Activated naive CD4-positive, alpha-beta T cell treated with anti-CD3 and anti-CD28 coated beads, Interleukin-2, amount 50 U/mL, for 24 hours (primary cell): ENCODE data around the gene HOXB3.

Experiments used
- H3K27ac Mint-ChIP-seq: one replicate; pipeline ENCODE4 v1.8.0; 2021; ENCODE audit warnings: mild to moderate bottlenecking, mixed read lengths
- H3K27me3 Mint-ChIP-seq: one replicate; pipeline ENCODE4 v1.8.0; 2021; ENCODE audit warnings: mixed read lengths
- H3K36me3 Mint-ChIP-seq: one replicate; pipeline ENCODE4 v1.8.0; 2021; ENCODE audit warnings: mixed read lengths
- H3K4me1 Mint-ChIP-seq: one replicate; pipeline ENCODE4 v1.8.0; 2021; ENCODE audit warnings: mixed read lengths
- H3K4me3 Mint-ChIP-seq: one replicate; pipeline ENCODE4 v1.8.0; 2021; ENCODE audit warnings: mild to moderate bottlenecking, mixed read lengths
- H3K9me3 Mint-ChIP-seq: one replicate; pipeline ENCODE4 v1.8.0; 2021; ENCODE audit warnings: mixed read lengths

HOXB3 gene

DNA sequence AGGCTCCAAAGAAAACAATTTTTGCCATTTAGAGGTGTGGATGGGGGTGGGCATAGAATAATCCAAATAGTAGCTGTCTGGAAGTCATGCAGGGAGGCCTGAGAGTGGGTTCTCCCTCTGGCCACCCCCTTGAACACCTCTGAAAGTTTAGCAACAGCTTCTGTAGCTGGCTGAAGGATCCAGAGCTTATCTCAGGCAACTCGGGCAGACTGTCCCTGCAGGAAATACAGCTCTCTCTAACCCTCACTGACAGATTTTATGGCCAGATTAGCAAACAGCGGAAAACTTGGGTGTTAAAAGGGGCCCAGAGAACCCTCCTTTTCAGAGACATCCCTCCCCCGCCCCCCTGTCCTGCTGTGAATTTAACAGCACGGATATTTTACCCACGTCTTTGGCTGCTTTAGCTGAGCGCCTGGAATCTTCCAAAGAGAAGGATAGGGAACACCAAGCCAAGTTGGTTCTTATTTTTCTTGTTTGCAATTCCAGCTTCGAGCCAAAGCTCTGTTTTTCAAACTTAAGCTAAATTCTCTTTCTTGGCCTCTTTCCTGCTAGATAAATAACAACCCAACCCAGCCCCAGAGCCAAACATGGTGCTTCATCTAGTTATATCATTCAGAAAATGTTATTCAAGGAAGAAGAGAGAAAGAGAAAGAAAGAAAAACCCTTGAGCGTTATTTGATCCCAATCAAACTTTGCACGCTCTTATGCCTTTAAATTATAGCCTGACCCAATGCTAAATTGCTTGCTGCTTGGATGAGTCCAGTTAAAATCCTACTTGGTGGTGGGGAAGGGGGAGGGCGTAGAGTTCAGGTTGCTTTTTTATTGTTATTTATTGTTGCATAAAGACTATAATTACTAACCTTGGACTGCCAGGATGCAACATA, 42.9 kb downstream of the HOXB3 start:
- peak overlapping the region; percentile 93 for H3K27ac Mint-ChIP-seq

DNA sequence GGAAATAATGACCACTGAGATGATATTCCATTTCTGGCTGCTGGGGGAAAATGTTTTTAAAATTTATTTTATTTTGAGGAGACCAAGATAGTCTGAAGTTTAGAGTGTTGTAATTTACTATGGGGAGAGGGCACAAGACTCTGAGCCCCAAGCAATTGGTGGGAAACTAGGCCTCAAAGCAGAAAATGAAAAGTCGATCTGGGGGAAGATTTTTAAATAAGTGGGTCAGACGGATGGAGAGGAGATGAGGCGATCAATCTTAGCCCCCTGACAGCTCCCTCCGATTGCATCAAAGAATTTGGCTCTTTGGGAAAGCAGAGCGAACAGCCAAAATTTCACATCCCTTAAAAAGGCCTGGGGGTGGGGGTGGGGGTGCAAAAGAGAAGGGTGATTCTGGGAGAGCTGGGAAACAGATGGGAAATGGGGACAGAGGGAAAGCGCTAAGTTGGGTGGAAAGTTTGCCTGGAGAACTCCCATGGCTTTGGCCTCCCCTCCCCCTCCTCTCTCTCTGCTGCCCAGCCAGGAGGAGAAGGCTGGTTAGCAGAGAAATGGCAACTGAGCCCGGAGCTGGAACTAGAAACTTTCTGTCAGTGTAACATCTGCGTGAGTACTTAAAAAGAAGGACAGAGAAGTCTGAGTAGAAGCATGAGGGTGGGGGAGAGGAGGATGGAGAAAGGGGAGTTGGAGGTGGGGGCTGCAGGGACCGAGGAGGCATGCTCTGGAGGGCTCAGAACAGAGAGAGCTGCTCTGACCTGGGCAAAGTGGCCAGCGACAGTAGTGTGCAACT, 43.7 kb downstream of the HOXB3 start:
- Mint-ChIP-seq H3K9me3 (no peaks in the 10 kb centered on the region), H3K27ac (peak overlapping the region; percentile 86), H3K36me3 (peaks cover 1% of the 10 kb centered on the region), H3K4me1 (peaks cover 51% of the 10 kb centered on the region), H3K4me3 (peak overlapping the region; percentile 79), H3K27me3 (peaks cover 1% of the 10 kb centered on the region)

More for the DNA sequence above, 42.9 kb downstream of the HOXB3 start:
- peaks cover 49% of the 10 kb centered on the region for H3K4me1 Mint-ChIP-seq
- H3K36me3 Mint-ChIP-seq, result peaks cover under 1% of the 10 kb centered on the region
- no peaks in the 10 kb centered on the region for H3K9me3 Mint-ChIP-seq
- peaks cover 1% of the 10 kb centered on the region for H3K27me3 Mint-ChIP-seq
- H3K4me3 Mint-ChIP-seq, result peak overlapping the region; percentile 79

DNA sequence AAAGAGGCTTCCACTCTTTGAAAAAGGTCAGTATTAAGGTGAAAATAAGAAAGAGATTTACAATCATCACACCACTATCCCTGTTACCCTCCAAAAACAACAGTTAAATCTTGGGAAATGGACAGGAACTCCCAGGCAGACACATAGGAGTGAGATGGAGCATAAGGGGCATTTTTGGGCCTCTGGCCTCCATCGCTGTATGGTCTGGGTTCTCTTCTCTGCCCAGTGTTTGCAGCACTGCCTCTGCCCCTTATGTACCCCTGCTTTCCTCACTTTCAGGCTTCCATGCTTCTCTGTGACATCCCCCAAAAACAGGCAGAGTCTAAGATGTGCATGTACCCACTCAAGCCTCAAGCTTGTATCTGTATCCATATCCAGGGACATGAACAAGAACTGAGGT, 44.5 kb downstream of the HOXB3 start:
- H3K9me3 Mint-ChIP-seq, result no peaks in the 10 kb centered on the region
- peaks cover 1% of the 10 kb centered on the region for H3K27me3 Mint-ChIP-seq
- peak overlapping the region; percentile 88 for H3K4me3 Mint-ChIP-seq
- peaks cover 1% of the 10 kb centered on the region for H3K36me3 Mint-ChIP-seq
- peak overlapping the region; percentile 86 for H3K27ac Mint-ChIP-seq
- H3K4me1 Mint-ChIP-seq, result peaks cover 55% of the 10 kb centered on the region

DNA sequence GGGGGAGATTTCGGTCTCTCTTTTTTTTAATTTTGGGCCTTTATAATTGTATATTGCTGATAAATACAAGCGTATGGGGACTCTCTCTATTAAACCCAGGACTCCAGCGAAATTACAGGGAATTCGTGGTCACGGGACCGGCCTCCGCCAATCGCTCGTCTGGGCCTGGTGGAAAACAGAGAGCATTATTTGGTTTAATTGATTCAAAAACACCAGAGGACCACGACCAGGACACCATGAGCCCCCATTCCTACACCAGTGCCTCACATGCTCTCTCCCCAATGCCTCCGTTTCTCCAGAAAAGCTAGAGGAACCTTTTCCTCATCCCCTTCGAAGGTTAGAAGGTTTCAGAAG, 45.0 kb downstream of the HOXB3 start, which contains the start of gene HOXB2:
Gene HOXB2, minus strand, starts transcription at position 88 of the 354 bp plus-strand sequence. CDS start 198 bp downstream, outside the sequence.
- Mint-ChIP-seq H3K4me3 (peak within 1 kb of the TSS; percentile 88), H3K27ac (peak within 1 kb of the TSS; percentile 90), H3K4me1 (peaks cover 59% of the 10 kb centered on the region), H3K9me3 (no peaks in the 10 kb centered on the region), H3K27me3 (peaks cover 1% of the 10 kb centered on the region), H3K36me3 (peaks cover 1% of the 10 kb centered on the region)

DNA sequence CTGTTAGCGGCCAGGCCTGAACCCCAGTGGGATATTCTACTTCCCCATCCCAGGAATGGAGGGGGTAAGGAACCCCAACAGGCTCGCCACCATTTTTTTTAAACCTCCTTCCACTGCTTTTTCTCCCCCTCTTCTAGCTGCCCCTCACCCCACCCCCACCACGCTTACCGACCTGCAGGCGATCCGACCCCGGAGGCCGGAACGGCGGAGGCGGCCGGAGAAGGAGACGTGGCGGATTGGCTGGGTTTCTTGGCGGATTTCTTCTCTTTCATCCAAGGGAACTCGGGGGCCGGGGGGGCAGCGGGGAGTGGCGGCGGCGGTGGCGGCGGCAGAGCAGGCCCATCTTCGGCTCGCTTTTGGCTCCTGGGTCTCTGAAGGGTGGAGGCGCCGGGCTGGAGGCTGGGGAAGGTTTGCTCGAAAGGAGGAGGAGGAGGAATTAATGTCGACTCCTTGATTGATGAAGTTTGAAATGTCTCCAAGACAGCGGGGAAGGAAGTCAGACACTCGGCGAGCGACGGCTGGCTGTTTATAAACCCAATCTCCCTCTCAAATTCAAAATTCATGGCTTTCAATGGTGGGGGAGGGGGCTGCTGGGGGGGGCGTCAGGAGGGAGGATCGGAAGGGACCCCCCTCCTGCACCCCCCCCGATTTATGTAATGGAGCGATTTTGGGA, 45.6 kb downstream of the HOXB3 start:
- peak overlapping the region; percentile 90 for H3K27ac Mint-ChIP-seq
- H3K4me1 Mint-ChIP-seq, result peaks cover 63% of the 10 kb centered on the region
- no peaks in the 10 kb centered on the region for H3K9me3 Mint-ChIP-seq
- peak overlapping the region; percentile 88 for H3K4me3 Mint-ChIP-seq
- H3K27me3 Mint-ChIP-seq, result peaks cover 1% of the 10 kb centered on the region
- H3K36me3 Mint-ChIP-seq, result peaks cover 1% of the 10 kb centered on the region

DNA sequence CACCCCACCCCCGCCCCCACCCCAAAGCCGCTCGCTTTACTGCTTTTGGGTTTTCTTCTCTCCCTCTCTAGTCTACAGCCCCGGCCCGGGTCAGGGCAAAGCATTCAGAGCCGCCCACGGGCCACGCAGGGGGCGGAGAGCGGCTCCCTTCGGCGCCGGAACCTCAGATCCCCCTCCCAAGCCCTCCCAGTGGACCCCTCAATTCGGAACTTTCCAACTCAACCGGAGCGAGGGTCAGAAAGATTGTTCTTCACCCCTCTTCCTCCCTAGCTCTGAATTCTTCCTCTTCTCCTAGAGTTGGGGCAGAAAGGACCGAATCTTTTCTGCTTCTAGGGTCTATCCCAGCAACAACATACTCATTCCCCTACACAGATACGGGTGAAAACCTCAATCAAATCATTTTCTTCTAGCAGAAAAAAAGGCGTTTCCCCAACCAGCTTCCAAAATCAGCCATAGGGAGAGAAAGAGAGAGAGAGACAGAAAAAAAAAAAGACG, 46.1 kb downstream of the HOXB3 start:
- H3K9me3 Mint-ChIP-seq, result no peaks in the 10 kb centered on the region
- peak overlapping the region; percentile 90 for H3K27ac Mint-ChIP-seq
- H3K36me3 Mint-ChIP-seq, result peaks cover 1% of the 10 kb centered on the region
- H3K4me3 Mint-ChIP-seq, result peak overlapping the region; percentile 88
- H3K27me3 Mint-ChIP-seq, result peaks cover 1% of the 10 kb centered on the region
- peaks cover 59% of the 10 kb centered on the region for H3K4me1 Mint-ChIP-seq

DNA sequence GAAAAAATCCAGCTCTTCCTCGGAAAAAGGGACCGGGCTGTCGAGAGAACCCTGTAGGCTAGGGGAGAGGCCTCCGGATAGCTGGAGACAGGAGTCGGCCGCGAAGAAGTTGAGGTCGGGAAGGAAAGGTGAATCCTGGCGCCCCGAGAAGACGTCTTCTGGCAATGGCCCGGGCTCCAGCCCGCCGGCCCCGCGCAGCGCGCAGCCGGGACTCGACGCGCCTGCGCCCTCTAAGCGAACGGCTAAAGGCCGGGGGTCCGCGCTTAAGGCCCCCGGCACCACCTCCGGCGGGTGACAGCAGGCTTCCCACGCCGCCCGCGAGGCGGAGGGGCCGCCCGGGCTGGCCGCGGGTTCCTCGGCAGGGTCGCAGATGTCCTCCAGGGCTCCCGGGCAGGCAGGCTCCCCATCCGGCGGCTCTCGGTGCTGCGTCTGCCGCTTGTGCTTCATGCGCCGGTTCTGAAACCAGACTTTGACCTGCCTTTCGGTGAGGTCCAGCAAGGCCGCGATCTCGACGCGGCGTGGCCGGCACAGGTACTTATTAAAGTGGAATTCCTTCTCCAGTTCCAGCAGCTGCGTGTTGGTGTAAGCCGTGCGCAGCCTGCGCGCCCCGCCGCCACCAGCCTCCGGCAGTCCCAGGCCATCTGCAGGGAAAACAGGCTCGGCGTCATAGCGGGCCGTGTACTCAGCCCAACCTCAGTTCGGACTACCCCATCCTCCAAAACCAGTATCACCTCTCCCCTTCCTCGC, 46.8 kb downstream of the HOXB3 start:
- no peaks in the 10 kb centered on the region for H3K9me3 Mint-ChIP-seq
- H3K27ac Mint-ChIP-seq, result peak overlapping the region; percentile 100
- peak overlapping the region; percentile 97 for H3K4me3 Mint-ChIP-seq
- peaks cover 1% of the 10 kb centered on the region for H3K36me3 Mint-ChIP-seq
- H3K27me3 Mint-ChIP-seq, result peaks cover 1% of the 10 kb centered on the region
- H3K4me1 Mint-ChIP-seq, result peaks cover 55% of the 10 kb centered on the region

DNA sequence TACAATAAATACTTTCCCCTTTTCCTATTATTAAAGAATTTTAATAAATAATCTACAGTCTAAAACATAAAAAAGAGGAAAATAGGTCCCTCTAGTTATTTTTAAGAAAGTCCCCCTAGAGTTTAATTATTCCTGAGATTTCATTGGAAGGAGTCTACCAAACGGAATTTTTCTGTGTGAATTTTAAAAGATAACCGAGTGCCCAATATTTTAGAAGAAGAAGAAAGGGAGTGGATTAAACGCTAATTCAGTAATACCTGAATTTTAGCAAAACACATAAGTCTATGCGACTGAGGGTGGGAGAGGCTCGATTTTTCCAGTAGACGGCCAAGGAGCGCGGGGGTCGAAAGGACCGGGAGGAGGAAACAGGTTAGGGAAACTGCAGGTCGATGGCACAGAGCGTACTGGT, 47.3 kb downstream of the HOXB3 start:
- H3K9me3 Mint-ChIP-seq, result no peaks in the 10 kb centered on the region
- H3K4me1 Mint-ChIP-seq, result peaks cover 49% of the 10 kb centered on the region
- H3K27me3 Mint-ChIP-seq, result peaks cover 1% of the 10 kb centered on the region

DNA sequence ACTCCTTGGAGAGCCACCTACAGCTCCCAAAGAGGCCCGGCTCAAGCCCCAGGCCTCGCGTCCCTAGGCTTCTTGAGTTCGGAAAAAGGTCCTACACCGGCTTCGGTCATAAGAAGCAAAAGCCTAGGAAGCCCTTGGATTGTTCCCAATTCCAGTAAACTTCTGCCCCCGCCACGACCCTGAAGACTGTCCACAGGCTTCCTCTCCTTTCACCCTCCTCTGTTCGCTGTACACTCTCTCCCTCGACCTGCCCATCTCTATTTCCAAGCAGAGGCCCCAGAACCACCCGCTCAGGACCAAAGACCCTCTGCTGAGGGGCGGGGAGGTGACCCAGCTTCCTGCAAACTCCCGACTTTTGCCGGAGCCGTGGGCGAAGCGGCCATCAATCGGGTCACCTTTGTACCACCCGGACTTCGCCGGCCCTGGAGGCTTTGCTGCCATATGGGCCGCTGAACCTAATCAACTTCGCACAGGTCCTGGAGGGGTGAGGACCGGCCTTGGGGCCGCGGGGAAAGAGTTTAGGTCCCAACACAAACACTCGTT, 47.9 kb downstream of the HOXB3 start:
- Mint-ChIP-seq H3K4me1 (peaks cover 44% of the 10 kb centered on the region), H3K9me3 (no peaks in the 10 kb centered on the region), H3K27me3 (peaks cover 1% of the 10 kb centered on the region), H3K4me3 (peak overlapping the region; percentile 97), H3K27ac (peak overlapping the region; percentile 100), H3K36me3 (peaks cover 1% of the 10 kb centered on the region)

More for the DNA sequence above, 47.3 kb downstream of the HOXB3 start:
- Mint-ChIP-seq H3K4me3 (peak overlapping the region; percentile 97), H3K36me3 (peaks cover 1% of the 10 kb centered on the region), H3K27ac (peak overlapping the region; percentile 100)

DNA sequence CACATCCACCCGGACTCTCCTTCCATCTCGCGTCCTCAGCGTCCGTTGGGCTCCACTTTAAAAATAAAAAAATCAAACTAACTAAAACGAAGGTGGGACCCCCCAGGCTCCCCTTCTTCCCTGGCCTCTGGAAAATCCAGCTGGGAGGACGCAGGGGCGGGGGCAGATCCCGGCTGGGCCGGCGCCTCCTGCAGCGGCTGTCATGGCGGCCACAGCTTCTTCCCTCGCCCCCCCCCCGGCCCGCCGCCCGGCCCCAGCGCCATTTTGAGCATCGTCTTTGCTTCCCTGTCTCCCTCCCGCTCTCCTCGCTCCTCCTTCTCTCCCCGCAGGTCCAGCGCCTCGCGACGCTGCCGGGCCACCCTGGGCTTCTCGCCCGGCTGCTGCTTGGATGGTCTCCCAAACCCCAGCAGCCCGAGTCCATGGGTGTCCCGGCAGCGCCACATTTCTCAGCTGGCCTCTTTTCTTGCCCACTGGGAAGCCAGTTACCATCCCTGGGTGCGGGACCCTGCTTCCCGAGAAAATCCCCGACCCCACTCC, 48.4 kb downstream of the HOXB3 start:
- Mint-ChIP-seq H3K4me1 (peaks cover 41% of the 10 kb centered on the region), H3K36me3 (peaks cover 1% of the 10 kb centered on the region)

DNA sequence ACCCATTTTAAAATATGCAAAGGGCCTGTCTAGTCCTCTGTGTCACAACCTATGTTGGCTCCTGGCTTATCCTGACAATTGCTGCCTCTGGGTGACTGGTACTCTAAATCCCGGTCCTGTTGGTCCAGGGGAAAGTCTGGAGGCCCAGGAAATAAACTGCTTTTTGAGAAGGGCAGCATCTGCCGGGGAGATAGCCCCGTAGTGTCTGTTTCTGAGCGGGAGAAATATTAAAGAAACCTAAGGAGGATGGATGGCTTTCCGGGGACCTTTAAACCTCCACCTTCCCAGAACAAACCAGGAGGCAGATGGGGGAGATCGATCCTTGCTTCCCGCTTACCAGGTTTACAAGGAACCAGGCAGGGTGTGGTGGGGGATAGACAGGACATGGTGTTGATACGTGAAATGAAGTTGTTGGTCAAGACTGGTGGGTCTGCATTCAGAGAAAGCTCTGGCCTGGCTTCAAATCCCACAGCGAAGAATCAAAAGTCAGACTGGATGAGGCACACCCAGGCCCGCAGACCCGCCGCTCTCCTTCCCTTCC, 48.9 kb downstream of the HOXB3 start:
- peak overlapping the region; percentile 97 for H3K4me3 Mint-ChIP-seq
- H3K27ac Mint-ChIP-seq, result peak overlapping the region; percentile 100
- peaks cover 1% of the 10 kb centered on the region for H3K36me3 Mint-ChIP-seq
- H3K4me1 Mint-ChIP-seq, result peaks cover 35% of the 10 kb centered on the region
- H3K9me3 Mint-ChIP-seq, result no peaks in the 10 kb centered on the region
- peaks cover 1% of the 10 kb centered on the region for H3K27me3 Mint-ChIP-seq

More for the DNA sequence above, 48.4 kb downstream of the HOXB3 start:
- Mint-ChIP-seq H3K9me3 (no peaks in the 10 kb centered on the region), H3K27me3 (peaks cover 1% of the 10 kb centered on the region), H3K4me3 (peak overlapping the region; percentile 97), H3K27ac (peak overlapping the region; percentile 100)

DNA sequence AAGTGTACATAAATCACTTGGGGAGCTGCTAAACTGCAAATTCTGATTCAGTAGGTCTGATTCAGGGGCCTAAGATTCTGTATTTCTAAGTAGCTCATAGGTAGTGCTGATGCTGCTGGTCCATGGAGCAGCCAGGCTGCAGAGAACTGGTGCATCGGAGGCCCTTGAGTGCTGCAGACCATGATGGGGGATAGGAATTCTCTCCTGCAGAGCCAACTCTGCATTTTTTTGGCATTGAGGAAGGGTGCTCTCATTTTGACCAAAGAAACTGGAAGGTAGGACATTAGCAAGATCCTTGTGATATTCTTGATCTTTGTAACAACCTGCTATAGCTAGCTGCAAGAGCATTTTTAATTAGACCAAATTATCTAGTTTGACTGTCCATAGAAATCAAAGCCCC, 49.8 kb downstream of the HOXB3 start:
- peaks cover 1% of the 10 kb centered on the region for H3K27me3 Mint-ChIP-seq
- H3K4me3 Mint-ChIP-seq, result peak overlapping the region; percentile 73
- no peaks in the 10 kb centered on the region for H3K9me3 Mint-ChIP-seq
- peaks cover 1% of the 10 kb centered on the region for H3K36me3 Mint-ChIP-seq
- peaks cover 26% of the 10 kb centered on the region for H3K4me1 Mint-ChIP-seq
- no peak overlapping the region for H3K27ac Mint-ChIP-seq

DNA sequence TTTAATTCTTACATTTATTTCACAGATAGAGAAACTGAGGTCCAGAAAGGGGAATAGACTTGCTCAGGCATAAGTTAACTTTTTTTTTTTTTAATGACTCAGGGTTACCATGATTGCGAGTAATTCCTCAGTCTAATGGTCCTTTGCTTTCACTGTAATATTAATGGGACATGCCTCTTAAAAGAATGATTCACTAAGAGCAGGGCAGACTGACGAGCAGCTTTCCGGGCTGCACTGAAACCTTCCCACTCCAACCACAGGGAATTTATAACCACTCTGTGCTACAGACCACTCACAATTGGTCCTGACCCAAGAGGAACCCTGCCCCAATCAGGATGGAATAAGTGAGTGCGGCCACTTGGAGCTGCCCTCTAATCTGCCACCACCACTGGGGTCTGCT, 50.9 kb downstream of the HOXB3 start:
- Mint-ChIP-seq H3K9me3 (no peaks in the 10 kb centered on the region), H3K36me3 (peaks cover 1% of the 10 kb centered on the region), H3K4me1 (peaks cover 19% of the 10 kb centered on the region), H3K4me3 (no peak overlapping the region), H3K27ac (no peak overlapping the region), H3K27me3 (peaks cover 1% of the 10 kb centered on the region)

DNA sequence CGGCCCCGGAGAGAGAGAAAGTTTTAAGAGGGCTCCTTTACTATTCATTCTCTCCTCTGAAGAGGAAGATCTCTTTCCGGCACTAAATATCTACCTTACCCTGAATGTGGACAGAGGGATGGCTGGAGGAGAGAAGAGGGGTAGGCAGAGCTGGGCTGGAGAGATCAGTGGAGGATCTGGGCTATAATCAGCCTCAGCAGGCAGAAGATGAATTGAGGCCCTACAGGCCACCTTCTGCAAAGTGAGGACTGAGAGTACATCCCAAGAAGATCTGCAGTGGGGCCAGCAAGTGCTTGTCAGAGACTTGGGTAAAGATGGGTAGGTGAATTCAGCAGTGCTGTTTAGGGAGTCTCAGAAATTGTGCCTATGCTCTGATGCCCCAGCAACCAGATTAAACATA, 52.7 kb downstream of the HOXB3 start:
- Mint-ChIP-seq H3K27me3 (no peaks in the 10 kb centered on the region), H3K4me3 (no peak overlapping the region), H3K36me3 (peaks cover 1% of the 10 kb centered on the region), H3K4me1 (peaks cover 15% of the 10 kb centered on the region), H3K9me3 (no peaks in the 10 kb centered on the region), H3K27ac (no peak overlapping the region)
